ENCODE results near the gene CFAP210.
"Not testable (repeated sequence)": the region's sequence is repeated elsewhere in the genome, so short reads cannot be mapped to it uniquely, and the experiment has no call there.

DNA sequence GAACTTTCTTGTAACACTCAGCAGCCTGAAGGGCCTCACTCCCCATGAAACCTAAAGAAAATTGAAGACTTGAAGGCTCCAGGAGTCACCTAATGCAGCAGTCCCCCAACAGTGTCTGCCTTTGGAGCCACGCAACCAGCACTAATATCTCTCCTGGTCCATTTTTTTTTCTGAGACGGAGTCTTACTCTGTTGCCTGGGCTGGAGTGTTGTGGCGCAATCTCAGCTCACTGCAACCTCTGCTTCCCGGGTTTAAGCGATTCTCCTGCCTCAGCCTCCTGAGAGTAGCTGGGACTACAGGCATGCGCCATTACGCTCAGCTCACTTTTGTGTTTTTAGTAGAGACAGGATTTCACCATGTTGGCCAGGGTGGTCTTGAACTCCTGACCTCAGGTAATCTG is 97.7 kb downstream of the CFAP210 start:
- TF ChIP-seq, protein P1, sequence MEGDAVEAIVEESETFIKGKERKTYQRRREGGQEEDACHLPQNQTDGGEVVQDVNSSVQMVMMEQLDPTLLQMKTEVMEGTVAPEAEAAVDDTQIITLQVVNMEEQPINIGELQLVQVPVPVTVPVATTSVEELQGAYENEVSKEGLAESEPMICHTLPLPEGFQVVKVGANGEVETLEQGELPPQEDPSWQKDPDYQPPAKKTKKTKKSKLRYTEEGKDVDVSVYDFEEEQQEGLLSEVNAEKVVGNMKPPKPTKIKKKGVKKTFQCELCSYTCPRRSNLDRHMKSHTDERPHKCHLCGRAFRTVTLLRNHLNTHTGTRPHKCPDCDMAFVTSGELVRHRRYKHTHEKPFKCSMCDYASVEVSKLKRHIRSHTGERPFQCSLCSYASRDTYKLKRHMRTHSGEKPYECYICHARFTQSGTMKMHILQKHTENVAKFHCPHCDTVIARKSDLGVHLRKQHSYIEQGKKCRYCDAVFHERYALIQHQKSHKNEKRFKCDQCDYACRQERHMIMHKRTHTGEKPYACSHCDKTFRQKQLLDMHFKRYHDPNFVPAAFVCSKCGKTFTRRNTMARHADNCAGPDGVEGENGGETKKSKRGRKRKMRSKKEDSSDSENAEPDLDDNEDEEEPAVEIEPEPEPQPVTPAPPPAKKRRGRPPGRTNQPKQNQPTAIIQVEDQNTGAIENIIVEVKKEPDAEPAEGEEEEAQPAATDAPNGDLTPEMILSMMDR (IDR thresholded peaks at IDR 0.05), result not testable (repeated sequence)
- TF ChIP-seq POLR2A (IDR thresholded peaks at IDR 0.05), result not testable (repeated sequence)

Data from upper lobe of left lung (tissue), 4 donors.